Renal cortical epithelial cell (primary cell): ENCODE data around the gene FOXO1. TPM values are rescaled to one million over a fixed set of nuclear protein-coding genes. Genes with fewer than 3 reads are reported as not detected.

ENCODE experiments used
- DNase-seq: peaks from one replicate; pipeline ENCODE4 v3.0.0-alpha.2; 2011; ENCODE audit warnings: low read depth
- total RNA-seq: library from RNA; depleted of rRNA; stranded (reverse); fragments of >200 nt; gene quantifications from 2 replicates; pipeline ENCODE4 v1.2.3, GENCODE V29; 2014

Gene FOXO1
- total RNA-seq, 1 donor from 2014 or later, result 28.7 TPM

GRCh38 chr13:40546047-40546446 lies 120.4 kb downstream of the FOXO1 start:
- no peak for DNase-seq

DNA sequence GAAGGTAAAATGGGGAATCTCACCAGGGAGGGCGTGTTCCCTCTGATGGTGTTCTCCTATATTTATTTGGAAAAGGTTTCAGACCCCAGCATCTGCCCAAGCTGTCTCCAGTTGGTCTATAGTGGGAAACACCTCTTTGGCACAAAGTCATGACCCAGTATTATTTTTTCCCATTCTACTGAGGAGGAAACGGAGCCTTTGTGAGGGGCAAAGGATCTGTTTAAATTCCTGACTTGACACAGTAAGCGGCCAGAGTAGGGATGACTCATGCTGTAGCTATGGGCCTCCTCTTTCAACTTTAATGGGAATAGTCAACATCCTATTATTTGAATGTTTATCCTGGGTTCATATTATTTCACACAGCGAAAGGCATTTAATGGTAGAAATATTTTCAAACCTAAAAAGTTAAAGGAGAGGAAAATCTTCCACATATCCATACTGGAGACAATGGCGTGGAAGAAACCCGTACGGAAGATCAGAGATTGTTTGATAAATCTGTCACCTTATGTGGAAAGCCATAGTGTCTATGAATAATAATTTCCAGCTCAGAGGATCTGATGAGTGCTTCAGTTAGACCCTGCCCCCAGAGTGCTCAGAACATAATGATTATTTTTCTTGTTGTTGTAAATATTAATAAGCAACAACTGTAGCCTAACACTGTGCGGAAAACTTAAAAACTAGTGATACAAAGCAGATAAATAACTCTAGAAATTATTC lies 126.0 kb downstream of the FOXO1 start:
- DNase-seq, result peak; percentile 89

DNA sequence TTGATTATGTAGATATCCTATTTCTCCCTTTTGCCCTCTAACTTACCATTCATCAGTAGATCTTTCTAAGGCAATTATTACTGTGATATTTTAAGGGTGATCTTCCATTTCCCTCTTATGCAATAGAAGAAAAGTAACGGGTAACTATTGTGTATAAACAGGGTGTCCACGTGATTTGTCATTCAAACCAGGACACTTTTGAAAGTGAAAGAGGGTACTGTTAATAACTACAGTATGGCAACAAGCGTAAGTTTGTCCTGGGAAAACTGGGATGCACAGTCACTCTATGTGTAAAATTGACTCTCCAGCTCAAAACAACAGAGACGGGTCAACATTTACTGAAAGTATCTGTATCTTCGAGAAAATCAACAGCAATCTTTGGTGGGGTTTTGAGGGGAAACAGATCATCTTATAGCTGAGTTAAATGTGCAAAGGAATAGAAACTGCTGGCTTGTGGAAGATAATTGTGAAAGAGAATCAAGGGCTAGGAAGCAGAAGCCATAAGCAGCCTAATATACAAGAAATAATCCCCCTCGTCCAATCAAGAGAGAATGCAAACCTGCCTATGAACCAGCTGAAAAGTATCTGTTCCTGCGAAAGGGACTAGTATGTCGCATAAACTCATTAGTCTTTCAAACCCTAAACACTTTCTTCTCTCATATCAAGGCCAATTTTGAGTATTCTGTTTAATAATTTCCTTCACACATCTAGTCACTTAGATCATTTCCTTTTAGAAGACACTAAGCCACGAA lies 126.7 kb downstream of the FOXO1 start:
- no peak for DNase-seq

- DNase-seq, result no peak
Measured at GRCh38 chr13:40537146-40537895, 129.1 kb downstream of the FOXO1 start.

- DNase-seq, result peak; percentile 56
Measured at GRCh38 chr13:40536443-40537113, 129.9 kb downstream of the FOXO1 start.

GRCh38 chr13:40535345-40535836 lies 131.1 kb downstream of the FOXO1 start:
- DNase-seq, result no peak

GRCh38 chr13:40534456-40534855 lies 132.0 kb downstream of the FOXO1 start:
- peak; percentile 23 for DNase-seq

DNA sequence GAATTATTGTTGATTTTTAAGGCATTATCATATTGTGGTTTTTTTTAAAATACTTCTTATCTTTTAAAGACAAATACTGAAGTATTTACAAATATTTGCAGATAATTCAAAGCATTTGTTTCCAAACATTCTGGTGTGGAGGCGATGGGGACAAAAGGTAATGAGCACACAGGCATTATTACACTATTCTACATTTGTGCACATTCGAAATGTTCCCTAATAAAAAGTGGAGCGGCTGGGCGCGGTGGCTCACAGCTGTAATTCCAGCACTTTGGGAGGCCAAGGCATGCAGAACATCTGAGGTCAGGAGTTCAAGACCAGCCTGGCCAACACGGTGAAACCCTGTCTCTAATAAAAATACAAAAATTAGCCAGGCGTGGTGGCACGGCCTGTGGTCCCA lies 133.4 kb downstream of the FOXO1 start:
- DNase-seq, result no peak

GRCh38 chr13:40530961-40531360 lies 135.5 kb downstream of the FOXO1 start:
- DNase-seq, result no peak

GRCh38 chr13:40528881-40529280 lies 137.6 kb downstream of the FOXO1 start:
- DNase-seq, result no peak

GRCh38 chr13:40527914-40528313 lies 138.5 kb downstream of the FOXO1 start:
- no peak for DNase-seq

- DNase-seq, result peak; percentile 41
Measured at GRCh38 chr13:40522282-40522681, 144.2 kb downstream of the FOXO1 start.

GRCh38 chr13:40520916-40521315 lies 145.5 kb downstream of the FOXO1 start:
- no peak for DNase-seq

- DNase-seq, result no peak
Measured at GRCh38 chr13:40519637-40520036, 146.8 kb downstream of the FOXO1 start.

DNA sequence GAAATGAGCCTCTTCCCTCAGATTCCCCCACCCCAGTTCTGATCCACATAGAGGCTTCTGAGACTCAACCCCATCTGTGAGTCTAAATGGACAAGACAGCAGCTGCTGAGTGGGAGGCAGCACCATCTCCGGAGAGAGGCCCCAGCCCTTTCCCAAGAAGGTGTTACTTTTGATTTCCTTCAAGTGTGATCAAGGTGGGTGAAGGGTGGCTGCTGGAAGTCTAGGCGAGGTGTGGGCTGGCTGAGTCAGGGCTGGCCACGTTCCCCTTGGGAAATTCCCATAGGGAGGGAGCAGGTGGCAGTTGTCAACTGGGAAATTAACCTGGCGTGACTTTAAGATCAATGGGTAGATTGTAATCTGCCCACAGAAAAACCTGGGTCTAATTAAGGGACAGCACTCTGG lies 148.0 kb downstream of the FOXO1 start:
- DNase-seq, result peak; percentile 57

- no peak for DNase-seq
Measured at GRCh38 chr13:40517486-40518480, 148.7 kb downstream of the FOXO1 start.

DNA sequence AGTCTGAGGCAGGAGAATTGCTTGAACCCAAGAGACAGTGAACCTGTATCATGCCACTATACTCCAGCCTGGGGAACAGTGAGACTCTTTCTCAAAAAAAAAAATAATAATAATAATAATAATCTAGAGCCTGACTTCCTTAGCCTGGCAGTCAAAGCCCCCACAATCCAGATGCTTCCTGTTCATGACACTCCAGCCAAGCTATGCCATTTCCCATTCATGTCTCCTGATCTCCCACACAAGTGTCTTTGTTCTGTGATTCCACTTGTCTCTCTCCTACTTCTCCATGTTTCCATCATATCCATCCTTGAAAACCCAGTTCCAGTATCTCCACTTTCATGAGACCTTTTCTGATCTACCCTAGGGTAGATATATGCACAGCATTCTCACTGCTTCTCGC lies 150.7 kb downstream of the FOXO1 start:
- DNase-seq, result no peak

- DNase-seq, result no peak
Measured at GRCh38 chr13:40514802-40515201, 151.6 kb downstream of the FOXO1 start.

GRCh38 chr13:40509876-40510275 lies 156.6 kb downstream of the FOXO1 start:
- DNase-seq, result no peak

GRCh38 chr13:40508767-40509342 lies 157.6 kb downstream of the FOXO1 start:
- DNase-seq, result no peak
